HepG2 (cell line): ENCODE measurements around the gene FOXP3. TPM values are rescaled to one million over a fixed set of nuclear protein-coding genes. Genes with fewer than 3 reads are reported as not detected.

Source experiments
- ATAC-seq: fragments of 200-7000 bp; cut with Tn5 transposase; 3 replicates; pipeline ENCODE4 v1.9.1; 2020; ENCODE audit warnings: mild to moderate bottlenecking, moderate library complexity
- BruUV-seq: library from RNA; stranded (reverse); fragments of 400-500 nt; replicated peaks from 2 replicates; lab custom pipeline; 2021; lab: Mats Ljungman, UMichigan
- CTCF ChIA-PET: fragments of 300-600 bp; formaldehyde crosslinking; extraction: SDS; loops from one replicate; lab custom pipeline; 2021; ENCODE audit warnings: low total read pairs, inconsistent platforms, low intra/inter-chr PET ratio; lab: Yijun Ruan, JAX
- POLR2A ChIA-PET: fragments of 350-600 bp; sonication (Branson Sonifier 250); formaldehyde crosslinking; loops from one replicate; lab custom pipeline; 2020; ENCODE audit warnings: antibody characterized with exemption, inconsistent platforms; lab: Yijun Ruan, JAX
- DNase-seq: peaks from one replicate; pipeline ENCODE4 v3.0.0-alpha.2; 2015; ENCODE audit warnings: low spot score
- FAIRE-seq: peaks from 3 replicates; lab custom pipeline; 2011; peaks lifted over from hg19 to GRCh38; lab: Jason Lieb, UNC
- H2AFZ ChIP-seq: one replicate; pipeline ENCODE4 v1.6.1; 2011; ENCODE audit warnings: low read length, inconsistent platforms
- H3K27ac ChIP-seq: fragments of 300-600 bp; 3 replicates; pipeline ENCODE4 v1.8.0; 2011; ENCODE audit warnings: mixed run types, mild to moderate bottlenecking, mixed read lengths, low read length, inconsistent platforms; ENCODE audit not compliant: insufficient read depth; ENCODE audit errors: extremely low read length
- H3K27me3 ChIP-seq, 2 experiments: fragments of 200-600 bp in 1 of 2; 2 replicates in 1 of 2; 3 replicates in 1 of 2; pipeline versions ENCODE4 v1.6.0 to v1.8.0; 2011; ENCODE audit warnings: low read length in 2 of 2, mild to moderate bottlenecking in 2 of 2, moderate library complexity in 2 of 2, inconsistent platforms in 1 of 2; ENCODE audit not compliant: insufficient read depth in 2 of 2, control insufficient read depth in 1 of 2
- H3K36me3 ChIP-seq, 2 experiments: fragments of 200-600 bp in 1 of 2; replicated peaks in 1 of 2; 2 replicates in 1 of 2; 3 replicates in 1 of 2; pipeline versions ENCODE4 v1.5.1 to v1.8.0; 2011; ENCODE audit warnings: low read length in 2 of 2, inconsistent platforms in 1 of 2; ENCODE audit not compliant: insufficient read depth in 2 of 2, control insufficient read depth in 1 of 2
- H3K4me1 ChIP-seq: 2 replicates; pipeline ENCODE4 v1.5.1; 2012; ENCODE audit warnings: low read length, inconsistent platforms; ENCODE audit not compliant: insufficient read depth
- H3K4me2 ChIP-seq: 2 replicates; pipeline ENCODE4 v1.6.0; 2011; ENCODE audit warnings: low read depth, low read length, inconsistent platforms
- H3K4me3 ChIP-seq, 3 experiments: fragments of 200-600 bp in 1 of 3; sonication (generic), shearing (Covaris generic) in 1 of 3; replicated peaks in 1 of 3; 2 replicates each; pipeline ENCODE4 v1.5.1; 2011 to 2016; ENCODE audit warnings: low read length in 3 of 3, inconsistent platforms in 2 of 3, low read depth in 2 of 3, mild to moderate bottlenecking in 2 of 3, control low read depth in 1 of 3, mixed read lengths in 1 of 3; ENCODE audit not compliant: insufficient read depth in 1 of 3
- H3K79me2 ChIP-seq: one replicate; pipeline ENCODE4 v1.6.1; 2011; ENCODE audit warnings: low read length, inconsistent platforms; ENCODE audit not compliant: insufficient read depth
- H3K9ac ChIP-seq: 2 replicates; pipeline ENCODE4 v1.6.0; 2011; ENCODE audit warnings: mild to moderate bottlenecking, low read depth, low read length, inconsistent platforms; ENCODE audit not compliant: insufficient read depth
- H3K9me3 ChIP-seq: 2 replicates; pipeline ENCODE4 v1.5.1; 2012; ENCODE audit warnings: mild to moderate bottlenecking, low read length
- H4K20me1 ChIP-seq: 2 replicates; pipeline ENCODE4 v1.6.0; 2011; ENCODE audit warnings: inconsistent platforms, mild to moderate bottlenecking, low read length, moderate library complexity; ENCODE audit not compliant: insufficient read depth
- ATF7 ChIP-seq, 2 experiments: fragments of 450-650 bp in 1 of 2; sonication (generic) in 1 of 2; formaldehyde crosslinking in 1 of 2; IDR thresholded peaks; 2 replicates each; pipeline versions ENCODE4 v1.4.0 to v1.6.1; 2016 to 2020; ENCODE audit warnings: antibody characterized with exemption in 1 of 2, mild to moderate bottlenecking in 1 of 2, missing genetic modification reagents in 1 of 2
- BATF2 ChIP-seq: sonication (generic); formaldehyde crosslinking; IDR thresholded peaks from 2 replicates; pipeline ENCODE4 v1.8.0; 2022; ENCODE audit warnings: mild to moderate bottlenecking, missing genetic modification reagents, moderate library complexity
- CREB1 ChIP-seq, 2 experiments: fragments of 450-650 bp in 1 of 2; IDR thresholded peaks; 2 replicates each; pipeline ENCODE4 v1.6.1; 2016 to 2017; ENCODE audit warnings: control low read depth in 1 of 2, mild to moderate bottlenecking in 1 of 2, missing compliant biosample characterization in 1 of 2, missing genetic modification characterization in 1 of 2
- CTCF ChIP-seq: sonication (generic); formaldehyde crosslinking; IDR thresholded peaks from 2 replicates; pipeline ENCODE4 v1.5.0; 2020; ENCODE audit warnings: mild to moderate bottlenecking, missing genetic modification reagents, moderate library complexity
- HMG20B ChIP-seq: conservative IDR thresholded peaks from 2 replicates; pipeline ENCODE4 v1.6.1; 2016; ENCODE audit warnings: missing genetic modification reagents, missing compliant biosample characterization
- HOXA9 ChIP-seq: sonication (generic); formaldehyde crosslinking; IDR thresholded peaks from 2 replicates; pipeline ENCODE4 v1.8.1; 2022; ENCODE audit warnings: missing genetic modification reagents, mild to moderate bottlenecking, moderate library complexity, borderline replicate concordance
- NR2F2 ChIP-seq: IDR thresholded peaks from 2 replicates; pipeline ENCODE4 v1.6.1; 2012; ENCODE audit warnings: low read depth, inconsistent platforms, borderline replicate concordance
- ZNF232 ChIP-seq: sonication (generic); formaldehyde crosslinking; IDR thresholded peaks from 2 replicates; pipeline ENCODE4 v1.4.0; 2020; ENCODE audit warnings: missing genetic modification reagents, borderline replicate concordance
- ZNF563 ChIP-seq: sonication (generic); formaldehyde crosslinking; IDR thresholded peaks from 2 replicates; pipeline ENCODE4 v1.8.0; 2022; ENCODE audit warnings: mild to moderate bottlenecking, moderate library complexity, missing genetic modification reagents
- ZNF609 ChIP-seq: sonication (generic); formaldehyde crosslinking; IDR thresholded peaks from 2 replicates; pipeline ENCODE4 v1.4.0; 2020; ENCODE audit warnings: mild to moderate bottlenecking, missing genetic modification reagents, borderline replicate concordance
- ZNF619 ChIP-seq: sonication (generic); formaldehyde crosslinking; IDR thresholded peaks from 2 replicates; pipeline ENCODE4 v1.4.0; 2020; ENCODE audit warnings: mild to moderate bottlenecking, missing genetic modification reagents
- WGBS: methylation state at CpG from one replicate; pipeline ENCODE4 v1.1.6; 2017; ENCODE audit warnings: low lambda C conversion rate; 5-methylcytosine and 5-hydroxymethylcytosine counted together
- in situ Hi-C: cut with HindIII; loops from 2 replicates; pipeline ENCODE4 v1.10.0; 2017; ENCODE audit warnings: low pct_unique_long_range_greater_than_20kb; ENCODE audit not compliant: extremely low pct_ligation_motif_present
- intact Hi-C: fragments of 100-400 bp; cut with micrococcal nuclease; formaldehyde crosslinking; loops from one replicate; pipeline ENCODE4 v1.10.0; 2022; ENCODE audit not compliant: unreplicated experiment
- polyA plus RNA-seq, 8 experiments: library from polyadenylated mRNA; depleted of rRNA in 3 of 8; stranded (reverse) in 7 of 8; unstranded in 1 of 8; fragments of >200 nt; fragmentation: Illumina TruSeq in 4 of 8; extraction: Trizol in 4 of 8; gene quantifications; 2 replicates each; pipeline versions ENCODE4 v1.2.1 to v1.2.3, GENCODE V29; 2011 to 2016; ENCODE audit warnings: low read depth in 4 of 8, missing spikeins in 1 of 8, mixed read lengths in 1 of 8; ENCODE audit not compliant: insufficient read depth in 1 of 8
- total RNA-seq, 5 experiments: library from RNA; depleted of rRNA; stranded (reverse); fragments of >200 nt; fragmentation: Illumina TruSeq; extraction: Trizol; gene quantifications; 2 replicates each; pipeline ENCODE4 v1.2.3, GENCODE V29; 2016; ENCODE audit warnings: low read depth in 1 of 5
- TF ChIP-seq, protein P1 (sequence below): sonication (generic); formaldehyde crosslinking; IDR thresholded peaks from 2 replicates; pipeline ENCODE4 v1.5.0; 2020; ENCODE audit warnings: mild to moderate bottlenecking, missing genetic modification reagents
- TF ChIP-seq, protein P2 (sequence below): sonication (generic); formaldehyde crosslinking; IDR thresholded peaks from 2 replicates; pipeline ENCODE4 v1.8.1; 2023; ENCODE audit warnings: missing genetic modification reagents, mild to moderate bottlenecking, borderline replicate concordance

Gene FOXP3
- total and polyA plus RNA-seq, 2 of the 13 experiments (the other 11 are each of a cell fraction or from before 2014, with no cell fraction given), result 0.04 TPM; not detected in 1

DNA sequence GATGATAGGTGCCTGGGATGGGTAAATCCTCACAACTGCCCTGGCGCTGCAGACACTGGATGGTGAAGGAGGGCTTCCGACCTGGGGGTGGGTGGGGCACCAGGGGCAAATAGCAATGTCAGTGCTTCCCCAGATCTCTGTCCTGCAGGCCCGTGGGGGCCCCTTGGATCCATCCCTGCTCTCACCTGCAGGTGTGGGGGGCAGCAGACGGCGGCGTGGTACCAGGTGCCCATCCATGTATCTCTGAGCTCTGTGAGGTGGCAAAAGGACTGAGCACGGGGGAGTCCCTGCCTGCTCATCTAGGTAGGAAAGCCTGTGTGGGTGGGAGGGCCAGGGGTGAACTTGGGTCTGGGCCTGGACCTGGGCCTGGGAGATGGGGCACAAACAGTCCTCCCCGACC is 58.0 kb downstream of the FOXP3 start (continued):
- TF ChIP-seq CTCF (CRISPR knock-in tag) (no peak), HMG20B (CRISPR knock-in tag) (no peak), ZNF232 (CRISPR knock-in tag) (no peak), BATF2 (no peak)
- TF ChIP-seq, protein P1, sequence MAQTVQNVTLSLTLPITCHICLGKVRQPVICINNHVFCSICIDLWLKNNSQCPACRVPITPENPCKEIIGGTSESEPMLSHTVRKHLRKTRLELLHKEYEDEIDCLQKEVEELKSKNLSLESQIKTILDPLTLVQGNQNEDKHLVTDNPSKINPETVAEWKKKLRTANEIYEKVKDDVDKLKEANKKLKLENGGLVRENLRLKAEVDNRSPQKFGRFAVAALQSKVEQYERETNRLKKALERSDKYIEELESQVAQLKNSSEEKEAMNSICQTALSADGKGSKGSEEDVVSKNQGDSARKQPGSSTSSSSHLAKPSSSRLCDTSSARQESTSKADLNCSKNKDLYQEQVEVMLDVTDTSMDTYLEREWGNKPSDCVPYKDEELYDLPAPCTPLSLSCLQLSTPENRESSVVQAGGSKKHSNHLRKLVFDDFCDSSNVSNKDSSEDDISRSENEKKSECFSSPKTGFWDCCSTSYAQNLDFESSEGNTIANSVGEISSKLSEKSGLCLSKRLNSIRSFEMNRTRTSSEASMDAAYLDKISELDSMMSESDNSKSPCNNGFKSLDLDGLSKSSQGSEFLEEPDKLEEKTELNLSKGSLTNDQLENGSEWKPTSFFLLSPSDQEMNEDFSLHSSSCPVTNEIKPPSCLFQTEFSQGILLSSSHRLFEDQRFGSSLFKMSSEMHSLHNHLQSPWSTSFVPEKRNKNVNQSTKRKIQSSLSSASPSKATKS (CRISPR knock-in tag), result no peak

DNA sequence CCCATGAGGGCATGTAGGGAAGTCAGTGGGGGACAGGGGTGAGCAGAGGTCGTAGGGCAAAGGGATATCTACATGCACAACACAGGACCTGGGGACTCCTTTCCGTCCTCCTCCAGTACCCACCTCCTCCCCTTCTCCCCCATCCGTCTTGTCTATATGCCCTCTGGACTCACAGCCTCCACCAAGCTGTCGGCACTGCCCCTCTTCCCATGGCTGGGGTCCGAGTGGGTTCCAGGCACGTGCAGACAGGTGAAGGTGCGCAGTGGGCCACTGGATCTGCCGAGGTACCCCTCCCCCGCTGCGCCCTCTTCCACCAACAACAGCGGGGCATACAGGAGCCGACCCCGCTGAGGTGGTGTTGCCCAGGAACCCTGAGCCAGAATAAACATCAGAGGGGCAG is 59.1 kb downstream of the FOXP3 start:
- Histone ChIP-seq H3K9ac (no peak overlapping the region), H3K4me3 (no peak overlapping the region), H4K20me1 (no peaks in the 10 kb centered on the region), H3K27me3 (no peaks in the 10 kb centered on the region), H3K36me3 (no peaks in the 10 kb centered on the region), H3K9me3 (no peaks in the 10 kb centered on the region), H3K27ac (no peak overlapping the region), H3K4me2 (no peak overlapping the region), H3K79me2 (no peaks in the 10 kb centered on the region), H2AFZ (no peak overlapping the region), H3K4me1 (peaks cover 8% of the 10 kb centered on the region)
- ATAC-seq (no peak), DNase-seq (no peak), FAIRE-seq (no peak)
- intact Hi-C loops, result no loop called here
- no TSS peak for BruUV-seq
- ChIA-PET POLR2A (no interaction called here), CTCF (no interaction called here)
- in situ Hi-C loops, result no loop called here
- no CpG with 5 or more reads among the region's 13 CpGs for WGBS
- no peak for TF ChIP-seq ZNF619 (CRISPR knock-in tag)
- TF ChIP-seq ZNF609, result no peak
- TF ChIP-seq CREB1 (IDR thresholded peaks at IDR 0.05), result no peak
- TF ChIP-seq CREB1 (CRISPR knock-in tag; IDR thresholded peaks at IDR 0.05), result no peak
- TF ChIP-seq, protein P2, sequence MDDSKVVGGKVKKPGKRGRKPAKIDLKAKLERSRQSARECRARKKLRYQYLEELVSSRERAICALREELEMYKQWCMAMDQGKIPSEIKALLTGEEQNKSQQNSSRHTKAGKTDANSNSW, result no peak
- no peak for TF ChIP-seq ATF7 (IDR thresholded peaks at IDR 0.05)
- TF ChIP-seq ATF7 (CRISPR knock-in tag; IDR thresholded peaks at IDR 0.05), result no peak
- no peak for TF ChIP-seq ZNF563
- TF ChIP-seq NR2F2, result no peak
- no peak for TF ChIP-seq HOXA9 (CRISPR knock-in tag)
